GM10847 (cell line): ENCODE measurements around the gene COX6A2.

Experiments
- POLR2A ChIP-seq: IDR thresholded peaks from 2 replicates; pipeline ENCODE4 v1.6.1; 2011; ENCODE audit not compliant: insufficient read length; ENCODE audit errors: extremely low read depth

The COX6A2 gene

DNA sequence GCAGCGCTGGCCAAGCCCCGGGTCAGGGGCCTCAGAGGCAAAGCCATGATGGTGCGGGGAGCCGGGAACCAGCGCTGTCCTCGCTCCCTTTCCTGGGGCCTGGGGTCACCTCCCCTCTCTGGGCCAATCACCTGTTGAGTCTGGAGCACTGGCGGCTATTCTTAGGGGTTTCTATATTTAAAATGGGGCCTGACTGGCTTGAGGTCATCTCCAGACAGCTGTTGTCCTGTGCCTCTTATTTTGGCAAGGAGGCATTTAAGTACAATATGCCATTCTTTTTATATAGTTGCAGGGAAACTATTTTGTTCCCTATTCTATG is at the start of gene COX6A2:
TSS of gene COX6A2 (minus strand) at position 82 of the 319 bp plus-strand sequence. CDS start at position 47, 35 bp downstream.
- TF ChIP-seq POLR2A = no peak

DNA sequence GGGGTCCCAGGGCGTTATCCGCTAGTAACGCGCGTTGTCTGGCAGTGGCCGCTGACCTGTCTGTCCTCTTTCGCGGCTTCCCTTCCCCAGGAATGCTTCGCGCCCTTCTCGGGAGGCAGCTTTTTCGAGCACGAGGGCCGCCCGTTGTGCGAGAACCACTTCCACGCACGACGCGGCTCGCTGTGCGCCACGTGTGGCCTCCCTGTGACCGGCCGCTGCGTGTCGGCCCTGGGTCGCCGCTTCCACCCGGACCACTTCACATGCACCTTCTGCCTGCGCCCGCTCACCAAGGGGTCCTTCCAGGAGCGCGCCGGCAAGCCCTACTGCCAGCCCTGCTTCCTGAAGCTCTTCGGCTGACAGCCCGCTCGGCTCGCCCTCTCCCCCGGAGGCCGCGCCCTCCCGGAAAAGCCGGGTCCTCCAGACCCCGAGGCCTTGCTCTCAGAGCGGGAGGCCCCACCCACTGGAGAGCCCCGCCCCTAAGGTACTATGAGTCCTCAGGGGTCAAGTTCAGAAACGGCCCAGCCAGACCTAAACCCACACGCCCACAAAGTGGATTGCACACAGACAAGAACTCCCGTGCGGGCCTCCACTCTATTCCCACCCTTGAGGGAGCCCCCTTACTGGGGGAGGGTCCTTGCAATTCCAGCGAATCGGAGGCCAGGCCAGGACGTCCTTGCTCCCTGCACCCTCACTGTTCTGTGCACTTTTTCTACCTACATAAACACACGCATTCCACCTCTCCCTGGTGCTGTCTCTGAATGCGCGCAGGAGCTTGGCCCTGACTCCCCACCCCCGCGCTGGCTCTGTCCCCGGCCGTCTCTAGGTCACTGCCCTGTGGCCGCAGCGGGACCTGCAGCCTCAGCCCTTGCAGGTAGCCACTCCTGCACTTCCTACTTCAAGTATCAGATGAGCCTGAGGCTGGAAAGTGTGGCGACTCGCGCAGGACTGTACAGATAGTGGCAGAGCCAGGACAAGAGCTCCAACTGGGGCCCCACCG is 49.4 kb upstream of the COX6A2 start:
- TF ChIP-seq POLR2A = no peak

DNA sequence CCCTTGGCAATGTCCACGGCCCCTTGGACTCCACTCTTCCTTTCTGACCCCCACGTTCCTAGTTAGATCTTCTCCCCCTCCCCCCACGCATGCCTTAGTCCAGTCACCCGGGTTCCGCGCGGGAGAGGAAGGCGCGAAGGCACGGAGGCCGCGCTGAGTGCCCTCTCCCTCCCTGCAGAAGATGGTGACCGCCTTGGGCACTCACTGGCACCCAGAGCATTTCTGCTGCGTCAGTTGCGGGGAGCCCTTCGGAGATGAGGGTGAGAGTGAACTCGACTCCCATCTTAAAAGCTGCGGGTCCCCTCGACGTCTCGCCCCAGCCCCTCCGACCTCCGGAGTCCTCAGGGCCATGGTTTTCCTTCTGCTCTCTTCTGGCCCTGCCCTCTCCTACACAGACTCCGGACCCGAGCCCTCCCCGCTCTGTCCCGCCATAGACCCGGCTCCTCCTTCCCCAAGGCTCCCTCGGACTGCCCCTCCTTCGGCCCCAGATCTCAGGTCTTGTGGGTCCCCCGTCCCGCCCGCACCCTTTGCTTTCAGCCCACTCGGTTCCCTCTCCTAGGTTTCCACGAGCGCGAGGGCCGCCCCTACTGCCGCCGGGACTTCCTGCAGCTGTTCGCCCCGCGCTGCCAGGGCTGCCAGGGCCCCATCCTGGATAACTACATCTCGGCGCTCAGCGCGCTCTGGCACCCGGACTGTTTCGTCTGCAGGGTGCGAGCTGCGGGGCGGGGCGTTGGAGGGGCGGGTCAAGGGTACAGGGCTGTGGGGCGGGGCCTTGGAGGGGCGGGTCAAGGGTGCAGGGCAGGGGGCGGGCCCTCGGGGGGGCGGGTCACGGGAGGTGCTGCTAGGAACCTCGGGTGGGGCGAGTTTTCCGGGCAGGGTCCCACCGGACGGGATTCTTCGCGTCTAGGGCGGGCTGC is 48.4 kb upstream of the COX6A2 start:
- TF ChIP-seq POLR2A = peak; percentile 34

DNA sequence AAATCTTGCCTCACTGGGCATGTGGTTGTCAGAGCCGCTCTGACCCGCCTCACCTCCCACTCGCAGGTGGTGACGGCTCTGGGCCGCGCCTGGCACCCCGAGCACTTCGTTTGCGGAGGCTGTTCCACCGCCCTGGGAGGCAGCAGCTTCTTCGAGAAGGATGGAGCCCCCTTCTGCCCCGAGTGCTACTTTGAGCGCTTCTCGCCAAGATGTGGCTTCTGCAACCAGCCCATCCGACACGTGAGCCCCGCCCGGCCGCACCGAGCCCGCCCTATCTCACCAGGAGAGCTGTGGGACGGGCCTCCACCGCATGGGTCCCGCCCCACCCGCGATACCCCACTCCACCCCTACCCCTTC is 47.8 kb upstream of the COX6A2 start:
- TF ChIP-seq POLR2A = no peak

DNA sequence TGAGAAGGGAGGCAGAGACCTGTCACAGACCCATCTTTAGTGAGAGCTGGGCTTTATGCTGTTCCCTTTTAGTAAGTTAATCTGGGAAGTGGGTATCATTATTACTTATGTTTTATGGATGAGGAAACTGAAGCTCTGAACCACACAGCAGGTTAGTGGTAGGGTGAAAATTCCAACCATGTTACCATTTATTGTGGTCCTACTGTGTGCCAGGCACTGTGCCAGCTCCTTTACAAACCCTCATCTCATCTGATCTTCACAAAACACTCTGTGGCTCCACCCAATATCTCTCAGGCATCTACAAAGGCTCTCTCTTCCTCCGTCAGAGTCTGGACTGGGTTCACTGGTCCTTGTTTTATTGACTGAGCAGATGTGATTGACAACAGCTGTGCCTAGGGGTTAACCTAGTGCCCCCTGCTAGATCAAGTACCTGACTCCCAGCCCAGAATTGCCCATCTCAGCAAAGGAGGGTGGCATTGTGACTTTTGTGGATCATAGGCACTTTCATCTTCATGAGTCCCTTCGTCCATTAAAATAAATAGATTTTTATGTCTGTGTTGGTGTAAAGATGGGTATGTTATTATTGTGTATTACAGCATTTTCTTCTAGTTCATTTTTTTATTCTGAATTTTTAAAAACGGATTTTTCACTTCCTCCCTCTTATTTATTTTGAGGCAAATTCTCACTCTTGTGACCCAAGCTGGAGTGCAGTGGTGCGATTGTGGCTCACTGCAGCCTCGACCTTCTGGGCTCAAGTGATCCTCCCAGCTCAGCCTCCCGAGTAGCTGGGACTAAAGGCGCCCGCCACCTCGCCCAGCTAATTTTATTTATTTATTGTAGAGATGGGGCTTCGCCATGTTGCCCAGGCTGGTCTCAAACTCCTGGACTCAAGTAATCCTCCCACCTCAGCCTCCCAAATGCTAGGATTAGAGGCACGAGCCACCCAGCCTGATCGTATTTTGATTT is 46.9 kb upstream of the COX6A2 start:
- TF ChIP-seq POLR2A = no peak

DNA sequence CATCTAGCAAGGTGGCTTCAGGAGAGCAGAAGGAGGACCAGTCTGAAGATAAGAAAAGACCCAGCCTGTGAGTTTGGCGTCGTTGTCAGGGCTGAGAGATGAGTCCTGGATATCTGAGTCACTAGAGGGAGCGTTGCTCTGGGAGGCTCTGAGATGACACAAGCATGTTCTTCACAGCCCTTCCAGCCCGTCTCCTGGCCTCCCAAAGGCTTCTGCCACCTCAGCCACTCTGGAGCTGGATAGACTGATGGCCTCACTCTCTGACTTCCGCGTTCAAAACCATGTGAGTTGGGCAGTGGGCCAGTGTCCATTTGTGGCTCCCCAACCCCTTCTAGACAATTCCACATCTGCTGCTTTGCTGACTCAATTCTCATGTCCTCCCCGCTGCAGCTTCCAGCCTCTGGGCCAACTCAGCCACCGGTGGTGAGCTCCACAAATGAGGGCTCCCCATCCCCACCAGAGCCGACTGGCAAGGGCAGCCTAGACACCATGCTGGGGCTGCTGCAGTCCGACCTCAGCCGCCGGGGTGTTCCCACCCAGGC is 46.1 kb upstream of the COX6A2 start:
- TF ChIP-seq POLR2A = no peak

DNA sequence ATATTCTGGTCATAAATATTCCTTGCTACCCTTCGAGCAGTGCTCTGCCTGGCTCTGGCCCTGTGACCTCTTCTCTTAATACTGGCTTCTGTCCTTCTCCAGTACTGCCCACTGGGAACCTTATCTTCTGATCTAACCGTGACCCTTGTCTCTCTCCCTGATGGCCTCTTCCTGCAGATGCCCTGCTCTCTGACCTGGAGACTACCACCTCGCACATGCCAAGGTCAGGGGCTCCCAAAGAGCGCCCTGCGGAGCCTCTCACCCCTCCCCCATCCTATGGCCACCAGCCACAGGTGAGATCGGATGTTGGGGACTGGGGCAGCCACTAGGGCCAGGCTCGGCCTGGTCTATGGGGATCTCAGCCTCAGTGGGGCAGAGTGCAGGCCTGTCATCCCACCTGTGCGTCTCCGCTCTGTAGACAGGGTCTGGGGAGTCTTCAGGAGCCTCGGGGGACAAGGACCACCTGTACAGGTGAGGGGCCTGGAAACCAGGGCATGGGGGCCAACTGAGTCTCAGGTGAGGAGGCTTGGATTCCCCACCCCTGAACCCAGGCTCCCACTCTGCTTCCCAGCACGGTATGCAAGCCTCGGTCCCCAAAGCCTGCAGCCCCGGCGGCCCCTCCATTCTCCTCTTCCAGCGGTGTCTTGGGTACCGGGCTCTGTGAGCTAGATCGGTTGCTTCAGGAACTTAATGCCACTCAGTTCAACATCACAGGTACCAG is 45.3 kb upstream of the COX6A2 start:
- TF ChIP-seq POLR2A = no peak

DNA sequence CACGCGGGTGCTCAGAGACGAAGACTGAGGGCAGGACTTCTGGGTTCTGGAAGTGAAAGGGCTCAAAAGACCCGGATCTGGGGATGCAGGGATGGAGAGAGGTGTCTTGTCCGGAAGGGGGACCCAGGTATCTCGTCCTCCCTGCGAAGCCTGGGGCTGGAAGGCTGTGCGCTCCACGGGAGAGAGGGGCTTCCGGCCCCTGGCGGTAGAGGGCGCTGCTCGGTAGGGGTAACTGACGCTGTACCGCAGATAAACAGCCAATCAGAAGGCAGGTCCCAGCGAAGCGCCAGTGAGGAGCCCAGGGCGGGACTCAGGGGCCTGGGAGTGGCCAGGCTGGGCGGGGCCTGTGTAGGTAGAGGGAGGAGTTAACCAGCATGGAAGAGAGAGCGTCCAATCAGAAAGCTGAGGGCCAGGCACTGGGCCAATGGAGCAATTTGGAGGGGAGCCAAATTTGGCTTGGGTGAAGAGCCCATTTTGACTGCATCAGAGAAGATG is 44.6 kb upstream of the COX6A2 start:
- no peak for TF ChIP-seq POLR2A

DNA sequence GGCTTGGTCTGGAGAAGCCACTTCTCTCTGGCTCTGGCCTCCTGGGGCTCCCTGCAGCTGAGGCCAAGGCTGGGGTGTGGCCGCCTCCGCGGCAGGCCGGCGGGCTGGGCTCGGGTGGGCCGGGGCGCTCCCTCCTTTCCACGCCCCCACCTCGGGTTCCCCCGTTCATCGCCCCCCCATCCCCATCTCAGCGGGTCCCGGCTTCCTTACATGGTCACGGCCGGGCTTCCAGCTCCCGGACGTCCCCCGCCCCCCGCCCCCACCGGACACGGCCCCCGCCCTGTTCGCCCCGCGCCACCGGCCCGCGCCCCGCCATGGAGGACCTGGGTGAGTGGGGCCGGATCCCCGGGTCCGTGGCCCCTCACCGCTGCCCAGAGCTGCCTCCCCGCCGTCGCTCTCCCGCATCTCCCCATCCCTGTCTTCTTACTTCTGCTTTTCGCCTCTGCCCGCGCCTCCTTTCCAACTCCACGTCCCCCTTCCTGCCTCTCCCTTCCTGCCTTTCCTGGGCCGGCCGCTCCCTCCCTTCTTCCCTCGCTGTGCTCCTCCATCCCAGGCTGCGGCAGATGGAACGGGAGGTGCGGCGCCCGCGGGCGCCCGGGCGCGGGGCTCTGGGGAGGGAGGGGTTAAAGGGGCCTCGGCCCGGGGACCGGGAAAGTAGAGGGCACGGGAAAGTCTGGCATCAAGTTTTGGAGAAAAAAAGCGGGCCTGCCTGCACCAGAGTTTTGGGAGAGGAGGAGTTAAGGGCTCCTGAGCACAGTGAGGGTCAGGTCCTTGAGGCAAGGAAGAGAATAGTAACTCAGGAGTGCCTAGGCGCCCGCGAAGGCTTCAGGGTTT is 43.9 kb upstream of the COX6A2 start, which contains the start of gene TGFB1I1:
TSS of gene TGFB1I1 (plus strand) at position 278 of the 834 bp plus-strand sequence. CDS start at position 315, 37 bp downstream.
- no peak for TF ChIP-seq POLR2A

DNA sequence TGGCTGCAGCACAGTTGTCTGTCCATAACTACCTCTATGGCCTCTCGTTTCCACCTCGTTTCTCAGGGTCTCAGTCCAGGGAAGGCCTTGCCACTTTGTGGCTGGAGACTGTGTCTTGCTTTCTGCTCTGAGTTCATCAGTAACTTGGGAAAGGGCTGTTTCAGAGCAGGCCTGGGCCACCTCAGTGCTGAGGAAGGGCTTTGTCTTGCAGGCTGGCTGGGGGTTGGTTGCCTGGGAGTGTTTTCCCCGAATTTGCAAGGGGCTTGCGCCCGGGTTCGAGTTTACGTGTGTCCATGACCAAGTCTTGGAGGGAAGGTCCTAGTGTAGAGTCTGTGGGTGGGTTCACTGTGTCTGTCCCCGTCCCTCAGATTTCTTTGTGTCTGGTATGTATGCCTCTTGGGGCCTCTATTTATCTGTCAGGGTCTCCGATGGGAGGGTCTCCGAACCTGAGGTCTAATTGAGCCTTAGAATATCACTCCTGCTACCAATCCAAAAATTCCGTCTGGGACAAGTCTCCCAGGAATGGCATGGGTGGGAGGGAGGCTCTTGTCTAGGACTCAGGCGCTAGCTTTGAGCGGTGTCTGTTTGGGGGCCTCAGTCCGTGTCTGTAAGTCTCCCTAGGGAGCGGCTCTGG is 43.2 kb upstream of the COX6A2 start:
- TF ChIP-seq POLR2A = no peak

DNA sequence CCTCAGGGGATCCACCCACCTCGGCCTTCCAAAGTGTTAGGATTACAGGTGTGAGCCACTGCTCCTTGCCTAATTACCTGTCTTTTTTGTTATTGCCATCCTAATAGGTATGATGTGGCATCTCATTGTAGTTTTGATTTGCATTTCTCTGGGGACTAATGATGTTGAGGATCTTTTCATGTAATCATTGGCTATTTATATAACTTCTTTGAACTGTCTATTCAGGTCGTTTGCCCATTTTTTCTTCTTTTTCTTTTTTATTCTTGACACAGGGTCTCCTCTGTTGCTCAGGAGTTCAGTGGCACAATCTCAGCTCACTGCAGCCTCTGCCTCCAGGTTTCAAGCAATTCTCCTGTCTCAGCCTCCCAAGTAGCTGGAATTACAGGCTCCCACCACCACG is 42.5 kb upstream of the COX6A2 start:
- no peak for TF ChIP-seq POLR2A

DNA sequence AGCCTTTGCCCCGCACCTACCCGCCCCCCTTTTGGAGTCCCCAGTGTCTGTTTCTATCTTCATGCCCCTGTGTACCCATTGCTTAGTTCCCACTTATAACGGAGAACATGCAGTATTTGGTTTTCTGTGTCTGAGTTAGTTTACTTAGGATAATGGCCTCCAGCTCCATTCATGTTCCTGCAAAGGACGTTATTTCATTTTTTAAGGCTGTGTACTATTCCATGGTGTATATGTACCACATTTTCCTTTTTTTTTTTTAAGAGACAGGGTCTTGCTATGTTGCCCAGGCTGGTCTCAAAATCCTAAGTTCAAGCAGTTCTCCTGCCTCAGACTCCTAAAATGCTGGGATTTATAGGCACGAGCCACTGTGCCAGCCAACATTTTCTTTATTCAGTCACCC is 39.7 kb upstream of the COX6A2 start:
- no peak for TF ChIP-seq POLR2A
